GM12878 (cell line): ENCODE measurements around the gene ARMC2. TPM values are rescaled to one million over a fixed set of nuclear protein-coding genes. Genes with fewer than 3 reads are reported as not detected.

ENCODE experiments used
- ATAC-seq: fragments of 200-7000 bp; cut with Tn5 transposase; 3 replicates; pipeline ENCODE4 v1.9.1; 2020; ENCODE audit warnings: mild to moderate bottlenecking, moderate library complexity
- BruUV-seq: library from RNA; stranded (reverse); fragments of 400-500 nt; replicated peaks from 2 replicates; lab custom pipeline; 2021; lab: Mats Ljungman, UMichigan
- CTCF ChIA-PET: fragments of 300-600 bp; sonication (Branson Sonifier 250); formaldehyde crosslinking; extraction: SDS; loops from one replicate; lab custom pipeline; 2021; ENCODE audit warnings: inconsistent platforms; lab: Yijun Ruan, JAX
- POLR2A ChIA-PET: fragments of 350-600 bp; formaldehyde crosslinking; extraction: SDS; loops from one replicate; lab custom pipeline; 2021; ENCODE audit warnings: inconsistent platforms; lab: Charles Lee
- RAD21 ChIA-PET: fragments of 300-600 bp; sonication (Branson Sonifier 250); formaldehyde crosslinking; loops from one replicate; lab custom pipeline; 2023; ENCODE audit warnings: antibody characterized with exemption; ENCODE audit not compliant: unreplicated experiment; lab: Charles Lee
- SMC1A ChIA-PET: fragments of 300-600 bp; sonication (Branson Sonifier 250); formaldehyde crosslinking; loops from one replicate; lab custom pipeline; 2023; ENCODE audit not compliant: unreplicated experiment, uncharacterized antibody; lab: Charles Lee
- DNase-seq: peaks from one replicate; pipeline ENCODE4 v3.0.0-alpha.2; 2011; ENCODE audit warnings: low read depth, low spot score
- FAIRE-seq: peaks from 3 replicates; lab custom pipeline; 2011; peaks lifted over from hg19 to GRCh38; lab: Jason Lieb, UNC
- H2AFZ ChIP-seq: 2 replicates; pipeline ENCODE4 v1.6.0; 2011; ENCODE audit warnings: low read depth, low read length, control low read depth; ENCODE audit not compliant: control insufficient read depth
- H3K27ac ChIP-seq: 2 replicates; pipeline ENCODE4 v1.5.1; 2011; ENCODE audit warnings: control low read depth; ENCODE audit not compliant: control insufficient read depth, insufficient read depth
- H3K27me3 ChIP-seq, 2 experiments: replicated peaks in 1 of 2; 2 replicates each; pipeline versions ENCODE4 v1.6.0 to v1.6.1; 2011; ENCODE audit warnings: low read length in 1 of 2; ENCODE audit not compliant: control insufficient read depth in 2 of 2, insufficient read depth in 2 of 2
- H3K36me3 ChIP-seq, 2 experiments: 2 replicates each; pipeline ENCODE4 v1.5.1; 2011; ENCODE audit warnings: low read length in 1 of 2; ENCODE audit not compliant: control insufficient read depth in 2 of 2, insufficient read depth in 2 of 2
- H3K4me1 ChIP-seq: 2 replicates; pipeline ENCODE4 v1.6.1; 2011; ENCODE audit warnings: mild to moderate bottlenecking, low read length, moderate library complexity, mixed read lengths; ENCODE audit not compliant: control insufficient read depth, insufficient read depth
- H3K4me2 ChIP-seq: 2 replicates; pipeline ENCODE4 v1.6.0; 2011; ENCODE audit warnings: control low read depth; ENCODE audit not compliant: control insufficient read depth, insufficient read depth
- H3K4me3 ChIP-seq: fragments of 200-600 bp; sonication (generic); 2 replicates; pipeline ENCODE4 v1.5.1; 2016
- H3K79me2 ChIP-seq: 2 replicates; pipeline ENCODE4 v1.6.0; 2011; ENCODE audit warnings: low read length; ENCODE audit not compliant: control insufficient read depth, insufficient read depth
- H3K9ac ChIP-seq: 2 replicates; pipeline ENCODE4 v1.8.0; 2011; ENCODE audit warnings: low read length, control low read depth, mixed read lengths; ENCODE audit not compliant: control insufficient read depth, insufficient read depth
- H3K9me3 ChIP-seq: replicated peaks from 3 replicates; pipeline ENCODE4 v1.5.1; 2011; ENCODE audit warnings: mild to moderate bottlenecking, low read length; ENCODE audit not compliant: control insufficient read depth, insufficient read depth
- H4K20me1 ChIP-seq: 2 replicates; pipeline ENCODE4 v1.6.0; 2011; ENCODE audit not compliant: control insufficient read depth, insufficient read depth
- HCFC1 ChIP-seq: fragments of 150-350 bp; IDR thresholded peaks from 2 replicates; pipeline ENCODE4 v1.6.1; 2014; ENCODE audit warnings: low read length
- IKZF2 ChIP-seq, 2 experiments: fragments of 450-650 bp; IDR thresholded peaks; 2 replicates each; pipeline ENCODE4 v1.6.1; 2017; ENCODE audit warnings: mild to moderate bottlenecking in 2 of 2, moderate library complexity in 2 of 2
- MTA3 ChIP-seq: IDR thresholded peaks from 2 replicates; pipeline ENCODE4 v1.6.1; 2012; ENCODE audit warnings: low read length, inconsistent platforms, borderline replicate concordance
- NFYB ChIP-seq: IDR thresholded peaks from 2 replicates; pipeline ENCODE4 v1.6.1; 2011; ENCODE audit warnings: low read depth, mild to moderate bottlenecking, low read length, improper control_type of control experiment, moderate library complexity; ENCODE audit not compliant: insufficient read depth
- POLR2AphosphoS5 ChIP-seq: IDR thresholded peaks from 2 replicates; pipeline ENCODE4 v1.6.1; 2011; ENCODE audit warnings: mild to moderate bottlenecking, low read length, inconsistent platforms
- RELA ChIP-seq: fragments of 450-650 bp; IDR thresholded peaks from 2 replicates; pipeline ENCODE4 v1.8.0; 2014; ENCODE audit warnings: borderline replicate concordance; ENCODE audit not compliant: partially characterized antibody
- STAT3 ChIP-seq: IDR thresholded peaks from 2 replicates; pipeline ENCODE4 v1.6.1; 2011; ENCODE audit warnings: low read depth, low read length, improper control_type of control experiment
- WGBS: methylation state at CpG from one replicate; pipeline ENCODE4 v1.1.6; 2016; ENCODE audit warnings: low lambda C conversion rate; ENCODE audit not compliant: insufficient replicate concordance, insufficient coverage; ENCODE audit errors: missing lambda C conversion rate; 5-methylcytosine and 5-hydroxymethylcytosine counted together
- in situ Hi-C: fragments of 300-500 bp; cut with MboI; formaldehyde crosslinking; loops from 9 replicates; pipeline ENCODE4 v1.14.3; 2018; ENCODE audit warnings: mixed read lengths
- intact Hi-C: fragments of 100-400 bp; cut with micrococcal nuclease; formaldehyde crosslinking; loops from one replicate; pipeline ENCODE4 v1.14.2; 2022; ENCODE audit not compliant: unreplicated experiment
- polyA plus RNA-seq, 11 experiments: library from polyadenylated mRNA; depleted of rRNA in 4 of 11; unstranded in 6 of 11; stranded (reverse) in 5 of 11; fragments of >200 nt; fragmentation: Nextera tagmentation in 4 of 11; fragmentation: Illumina TruSeq in 1 of 11; extraction: Ambion mirVana in 4 of 11; extraction: Trizol in 1 of 11; gene quantifications; 1 replicate in 1 of 11; 2 replicates in 10 of 11; pipeline versions ENCODE4 v1.2.1 to v1.2.3, GENCODE V29; 2011 to 2016; ENCODE audit warnings: inconsistent platforms in 2 of 11, missing spikeins in 2 of 11, low read depth in 1 of 11
- total RNA-seq, 4 experiments: library from RNA; depleted of rRNA in 3 of 4; stranded (reverse); fragments of >200 nt in 3 of 4; fragmentation: Illumina TruSeq in 1 of 4; extraction: Trizol in 1 of 4; gene quantifications; 2 replicates each; pipeline versions ENCODE4 v1.2.1 to v1.2.3, GENCODE V29; 2013 to 2021
- TF ChIP-seq, protein P1 (sequence below): fragments of 450-650 bp; IDR thresholded peaks from 2 replicates; pipeline ENCODE4 v1.6.1; 2018; ENCODE audit warnings: mild to moderate bottlenecking, low read depth, moderate library complexity; ENCODE audit not compliant: partially characterized antibody
- TF ChIP-seq, protein P2 (sequence below): IDR thresholded peaks from 2 replicates; pipeline ENCODE4 v1.6.1; 2011; ENCODE audit warnings: borderline replicate concordance, low read depth, mild to moderate bottlenecking, moderate library complexity, mixed read lengths, low read length; ENCODE audit not compliant: insufficient read depth; ENCODE audit errors: extremely low read length

ARMC2 gene
- total and polyA plus RNA-seq, 10 of the 15 experiments (the other 5 are each of a cell fraction or from before 2014, with no cell fraction given): 0.06 to 0.33 (median 0.21) TPM; not detected in 5

DNA sequence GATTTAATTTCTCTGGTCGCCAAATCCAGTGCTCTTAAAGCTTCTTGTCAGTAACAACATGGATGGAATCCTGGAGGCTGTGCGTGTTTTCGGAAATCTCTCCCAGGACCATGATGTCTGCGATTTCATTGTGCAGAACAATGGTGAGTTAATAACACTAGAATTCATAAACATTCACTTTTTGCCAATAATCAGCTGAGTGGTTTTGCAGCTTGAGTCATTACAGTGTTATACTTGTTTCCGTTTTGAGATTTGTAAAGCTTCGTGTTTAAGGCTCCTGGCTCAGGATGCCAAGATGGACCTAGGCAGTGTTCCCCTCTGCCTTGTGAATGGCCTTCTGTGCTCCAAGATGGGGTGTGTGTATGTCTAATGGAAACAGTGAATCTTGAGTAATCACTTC is 113.8 kb downstream of the ARMC2 start (continued):
- TF ChIP-seq, protein P1, sequence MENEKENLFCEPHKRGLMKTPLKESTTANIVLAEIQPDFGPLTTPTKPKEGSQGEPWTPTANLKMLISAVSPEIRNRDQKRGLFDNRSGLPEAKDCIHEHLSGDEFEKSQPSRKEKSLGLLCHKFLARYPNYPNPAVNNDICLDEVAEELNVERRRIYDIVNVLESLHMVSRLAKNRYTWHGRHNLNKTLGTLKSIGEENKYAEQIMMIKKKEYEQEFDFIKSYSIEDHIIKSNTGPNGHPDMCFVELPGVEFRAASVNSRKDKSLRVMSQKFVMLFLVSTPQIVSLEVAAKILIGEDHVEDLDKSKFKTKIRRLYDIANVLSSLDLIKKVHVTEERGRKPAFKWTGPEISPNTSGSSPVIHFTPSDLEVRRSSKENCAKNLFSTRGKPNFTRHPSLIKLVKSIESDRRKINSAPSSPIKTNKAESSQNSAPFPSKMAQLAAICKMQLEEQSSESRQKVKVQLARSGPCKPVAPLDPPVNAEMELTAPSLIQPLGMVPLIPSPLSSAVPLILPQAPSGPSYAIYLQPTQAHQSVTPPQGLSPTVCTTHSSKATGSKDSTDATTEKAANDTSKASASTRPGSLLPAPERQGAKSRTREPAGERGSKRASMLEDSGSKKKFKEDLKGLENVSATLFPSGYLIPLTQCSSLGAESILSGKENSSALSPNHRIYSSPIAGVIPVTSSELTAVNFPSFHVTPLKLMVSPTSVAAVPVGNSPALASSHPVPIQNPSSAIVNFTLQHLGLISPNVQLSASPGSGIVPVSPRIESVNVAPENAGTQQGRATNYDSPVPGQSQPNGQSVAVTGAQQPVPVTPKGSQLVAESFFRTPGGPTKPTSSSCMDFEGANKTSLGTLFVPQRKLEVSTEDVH: no peak

DNA sequence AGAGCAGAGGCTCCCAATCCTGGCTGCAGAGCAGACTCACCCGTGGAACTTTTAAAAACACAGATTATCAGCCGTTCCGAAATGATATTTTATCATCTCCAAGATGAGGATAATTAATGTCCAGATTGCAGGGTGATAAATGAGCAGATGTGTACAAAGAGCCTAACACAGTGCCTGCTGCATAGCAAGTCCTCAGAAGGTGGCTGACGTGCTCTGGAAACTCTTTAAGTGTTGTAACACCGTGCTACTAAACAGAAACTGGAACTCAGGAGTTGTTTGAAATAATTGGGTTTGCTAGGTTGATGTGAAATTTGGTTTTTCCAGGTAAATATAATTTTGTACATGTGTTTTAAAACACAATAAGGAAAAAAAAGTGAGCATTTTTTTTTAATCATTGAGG is 118.0 kb downstream of the ARMC2 start:
- Histone ChIP-seq H4K20me1 (no peaks in the 10 kb centered on the region), H3K9ac (no peak overlapping the region), H3K36me3 (no peaks in the 10 kb centered on the region), H3K27ac (no peak overlapping the region), H3K9me3 (no peaks in the 10 kb centered on the region), H3K4me1 (no peaks in the 10 kb centered on the region), H3K79me2 (no peaks in the 10 kb centered on the region), H2AFZ (no peak overlapping the region), H3K4me2 (no peak overlapping the region), H3K4me3 (no peak overlapping the region), H3K27me3 (peaks cover 0 to 2% of the 10 kb centered on the region in 2 experiments; a peak in 3 of 4 replicates)
- no peak for FAIRE-seq
- ChIA-PET SMC1A (no interaction called here), POLR2A (no interaction called here), CTCF (interaction anchor here (0.6 kb wide), 1 partner anchor 452 kb away, joined by 3 read pairs; no protein-coding TSS in a partner anchor), RAD21 (no interaction called here)
- in situ Hi-C loops: no loop called here
- 49% methylated on average over 5 of the region's 5 CpGs for WGBS
- no peak for DNase-seq
- no TSS peak for BruUV-seq
- TF ChIP-seq, protein P2, sequence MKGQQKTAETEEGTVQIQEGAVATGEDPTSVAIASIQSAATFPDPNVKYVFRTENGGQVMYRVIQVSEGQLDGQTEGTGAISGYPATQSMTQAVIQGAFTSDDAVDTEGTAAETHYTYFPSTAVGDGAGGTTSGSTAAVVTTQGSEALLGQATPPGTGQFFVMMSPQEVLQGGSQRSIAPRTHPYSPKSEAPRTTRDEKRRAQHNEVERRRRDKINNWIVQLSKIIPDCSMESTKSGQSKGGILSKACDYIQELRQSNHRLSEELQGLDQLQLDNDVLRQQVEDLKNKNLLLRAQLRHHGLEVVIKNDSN: no peak
- no peak for TF ChIP-seq NFYB
- no peak for TF ChIP-seq STAT3
- no peak for TF ChIP-seq POLR2AphosphoS5
- TF ChIP-seq MTA3: no peak
- TF ChIP-seq IKZF2 (IDR thresholded peaks at IDR 0.05): no peak
- no peak for TF ChIP-seq RELA
- no peak for TF ChIP-seq HCFC1
- no peak for ATAC-seq
- intact Hi-C loops: no loop called here
